MV-4-11 (cell line): ENCODE results near the gene PDE7B.

Experiments
- DNase-seq: peaks from one replicate; lab custom pipeline; 2025; lab: John Stamatoyannopoulos, UW

The PDE7B gene

DNA sequence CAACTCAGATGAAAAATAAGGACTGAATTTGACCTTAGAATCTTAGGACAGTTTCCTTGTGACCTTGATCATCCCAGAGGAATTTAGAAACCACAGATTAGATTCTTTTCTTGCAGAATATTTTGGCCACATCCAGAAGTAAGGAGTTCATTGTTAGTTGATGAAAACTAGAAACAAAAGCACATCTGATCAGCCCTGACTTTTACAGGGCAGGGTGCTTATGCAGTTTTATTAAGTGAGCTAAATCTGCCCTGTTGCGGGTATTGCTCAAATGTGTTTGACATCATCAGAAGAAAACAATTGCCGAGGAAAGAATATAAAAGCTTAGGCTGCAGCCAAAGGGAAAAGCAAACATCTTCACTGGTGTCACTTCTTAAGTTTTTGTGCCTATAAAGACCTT is 297.8 kb downstream of the PDE7B start:
- no peak for DNase-seq

- DNase-seq, result no peak
Observed at GRCh38 chr6:136150961-136151360, 299.5 kb downstream of the PDE7B start.

DNA sequence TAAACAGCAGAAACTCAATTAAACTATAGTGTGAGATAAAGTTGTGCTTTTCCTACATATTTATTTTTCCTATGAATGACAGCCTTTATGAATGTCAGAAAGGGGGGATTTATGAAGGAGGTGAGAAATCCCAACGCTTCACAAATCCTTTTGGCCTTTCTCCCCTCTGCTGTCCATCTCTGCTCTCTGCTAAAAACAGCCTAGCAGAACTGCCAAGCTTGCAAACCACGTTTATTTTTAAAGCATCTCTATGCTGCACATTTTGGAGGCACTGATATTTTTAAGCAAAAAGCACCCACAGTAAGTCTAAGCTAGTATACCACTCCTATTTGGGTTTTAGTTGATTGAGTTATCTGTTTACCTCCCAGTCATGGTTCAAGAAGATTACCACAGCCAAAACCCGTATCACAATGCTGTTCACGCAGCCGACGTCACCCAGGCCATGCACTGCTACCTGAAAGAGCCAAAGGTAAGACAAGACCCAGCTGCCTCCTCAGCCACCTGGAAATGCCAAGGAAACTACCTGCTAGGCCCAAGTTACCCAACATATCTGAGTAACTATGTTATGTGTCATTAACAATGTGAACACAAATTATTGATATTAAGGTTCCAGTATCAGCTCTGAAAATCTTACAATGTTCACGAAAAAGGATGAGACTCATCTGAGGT is 302.3 kb downstream of the PDE7B start:
- no peak for DNase-seq

DNA sequence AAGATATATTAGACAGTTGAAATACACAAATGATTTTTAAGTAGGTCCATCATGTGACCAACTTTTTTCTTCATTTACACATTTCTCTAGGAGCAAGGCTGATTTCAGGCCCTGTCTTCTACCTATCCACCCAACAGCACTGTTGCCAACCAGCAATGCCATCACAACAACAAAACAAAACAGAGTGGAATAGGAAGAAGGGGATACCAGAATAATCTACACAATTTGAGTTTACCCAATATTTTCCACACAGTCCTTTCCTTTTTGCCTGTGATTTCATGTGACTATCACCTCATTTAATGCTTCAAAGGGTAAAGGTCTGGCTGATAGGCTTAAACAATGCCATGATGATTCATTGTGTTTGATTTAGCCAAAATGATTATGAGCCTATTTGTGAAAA is 303.7 kb downstream of the PDE7B start:
- no peak for DNase-seq

DNA sequence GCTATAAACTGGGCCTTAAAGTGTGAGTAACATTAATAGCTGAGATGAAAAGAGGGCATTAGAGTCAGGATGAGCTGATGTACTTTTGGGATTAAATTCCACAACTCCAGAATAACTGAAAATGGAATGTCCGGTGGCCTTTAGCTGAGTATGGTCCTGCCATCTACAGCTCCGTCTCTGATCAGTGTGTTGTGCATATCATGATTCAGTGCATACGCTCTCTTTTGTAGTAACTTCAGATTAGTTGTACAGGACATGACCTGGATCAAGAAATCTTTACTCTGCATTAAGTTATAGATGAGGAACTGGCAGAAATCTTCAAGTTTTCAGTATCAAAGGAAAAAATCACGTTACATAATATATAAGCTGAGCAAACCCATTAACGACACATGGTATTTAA is 306.2 kb downstream of the PDE7B start:
- no peak for DNase-seq

DNA sequence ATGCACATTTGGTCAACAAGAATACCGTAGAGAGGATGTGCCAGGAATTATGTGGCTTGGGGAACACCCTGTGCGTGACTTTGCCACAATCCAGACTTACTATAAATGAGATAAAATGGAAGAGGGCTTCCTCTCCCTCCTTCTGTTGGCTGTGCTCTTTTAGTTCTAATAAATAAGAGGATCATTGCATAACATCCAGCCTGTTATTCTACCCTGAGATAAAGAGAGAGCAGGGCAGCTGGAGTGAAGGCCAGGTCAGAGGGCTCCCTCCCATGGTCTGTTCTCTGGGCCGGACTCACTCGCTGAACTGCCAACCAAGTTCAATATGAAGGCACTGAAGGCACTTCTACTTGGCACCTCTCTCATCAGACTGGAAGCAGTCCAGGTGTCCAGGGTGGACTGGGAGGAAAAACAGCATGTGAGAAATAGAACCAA is 306.9 kb downstream of the PDE7B start:
- no peak for DNase-seq

DNA sequence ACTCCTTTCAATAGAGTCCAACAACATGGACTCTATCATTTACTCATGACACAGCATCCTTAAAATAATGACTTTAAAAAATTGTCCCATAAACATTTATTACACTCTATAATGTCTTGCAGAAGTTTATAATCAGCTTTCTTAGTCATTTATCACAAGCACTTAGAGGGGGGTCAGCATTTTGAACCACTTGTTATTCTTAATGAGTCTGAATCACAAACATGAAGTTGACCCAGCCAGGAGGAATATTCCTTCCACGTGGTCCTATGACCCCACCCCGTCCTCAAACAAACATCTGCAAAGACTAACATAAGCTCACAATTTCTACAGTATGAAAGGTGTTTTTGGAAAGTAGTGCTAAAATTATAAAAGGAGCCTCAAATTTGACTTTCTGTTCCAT is 307.5 kb downstream of the PDE7B start:
- DNase-seq, result no peak

DNA sequence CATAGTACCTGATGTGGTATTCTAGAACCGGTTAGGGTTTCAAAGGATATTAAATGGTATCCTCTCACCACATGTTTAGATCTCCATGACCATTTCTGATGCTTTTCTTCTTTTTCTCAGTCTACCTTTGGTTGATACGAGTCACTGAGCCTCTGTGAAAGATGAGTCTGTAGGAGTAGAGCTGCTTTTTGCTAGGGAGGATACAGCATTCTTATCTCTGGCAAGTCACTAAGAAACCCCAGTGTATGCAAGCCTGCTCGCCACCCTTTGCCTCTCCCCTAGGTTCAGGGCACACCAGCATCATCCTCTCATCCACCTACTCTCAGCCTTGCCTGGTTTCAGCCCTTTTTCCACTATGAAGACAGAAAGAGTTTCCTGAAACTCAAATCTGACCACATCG is 308.7 kb downstream of the PDE7B start:
- no peak for DNase-seq

GRCh38 chr6:136161950-136162349 is 310.4 kb downstream of the PDE7B start:
- peak; percentile 4 for DNase-seq

GRCh38 chr6:136163260-136163659 is 311.8 kb downstream of the PDE7B start:
- no peak for DNase-seq

- no peak for DNase-seq
Observed at GRCh38 chr6:136166815-136167214, 315.3 kb downstream of the PDE7B start.

GRCh38 chr6:136169394-136170148 is 318.1 kb downstream of the PDE7B start:
- DNase-seq, result no peak

GRCh38 chr6:136171231-136171630 is 319.7 kb downstream of the PDE7B start:
- no peak for DNase-seq

- no peak for DNase-seq
Observed at GRCh38 chr6:136173519-136174507, 322.3 kb downstream of the PDE7B start.

GRCh38 chr6:136174510-136174909 is 323.0 kb downstream of the PDE7B start:
- DNase-seq, result no peak

DNA sequence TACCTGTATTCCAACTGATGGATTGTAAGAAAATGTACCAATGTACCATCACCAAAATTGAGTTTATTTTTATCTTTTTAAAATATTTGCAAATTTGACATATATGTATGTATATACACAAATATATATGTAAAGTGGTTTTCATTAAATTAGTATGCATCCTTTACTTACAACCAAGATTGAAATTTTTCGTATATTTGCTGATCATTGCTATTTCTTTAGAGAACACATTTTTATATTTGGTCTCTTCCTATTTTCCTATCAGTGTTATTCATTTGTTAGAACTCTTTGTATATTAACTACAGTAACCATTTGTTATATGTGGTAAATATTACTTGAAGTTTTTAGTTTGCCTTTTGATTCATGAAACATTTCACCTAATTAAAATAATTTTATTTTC is 324.4 kb downstream of the PDE7B start:
- no peak for DNase-seq

- no peak for DNase-seq
Observed at GRCh38 chr6:136178749-136179148, 327.2 kb downstream of the PDE7B start.

GRCh38 chr6:136180704-136181511 is 329.4 kb downstream of the PDE7B start:
- no peak for DNase-seq

GRCh38 chr6:136181512-136181833 is 330.0 kb downstream of the PDE7B start:
- no peak for DNase-seq

GRCh38 chr6:136181861-136182260 is 330.4 kb downstream of the PDE7B start:
- no peak for DNase-seq

DNA sequence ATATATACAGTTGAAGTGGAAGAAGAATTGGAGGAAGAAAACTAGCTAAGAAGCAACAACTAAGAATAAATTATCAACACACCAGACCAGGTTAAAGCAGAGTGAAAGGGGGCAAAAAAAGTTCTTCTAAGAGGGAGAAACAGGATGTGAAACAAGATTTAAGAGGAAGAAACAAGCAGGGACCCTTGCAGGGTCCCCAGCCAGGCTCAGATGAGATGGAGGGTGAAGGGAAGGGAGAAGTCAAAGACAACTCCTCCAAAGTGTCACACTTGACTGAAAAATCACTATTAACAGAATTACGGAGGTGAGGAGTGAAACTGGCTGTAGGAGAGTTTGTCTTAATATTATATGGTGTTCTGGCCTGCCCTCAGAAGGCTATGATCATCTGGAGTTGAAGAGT is 333.2 kb downstream of the PDE7B start:
- DNase-seq, result peak; percentile 48

DNA sequence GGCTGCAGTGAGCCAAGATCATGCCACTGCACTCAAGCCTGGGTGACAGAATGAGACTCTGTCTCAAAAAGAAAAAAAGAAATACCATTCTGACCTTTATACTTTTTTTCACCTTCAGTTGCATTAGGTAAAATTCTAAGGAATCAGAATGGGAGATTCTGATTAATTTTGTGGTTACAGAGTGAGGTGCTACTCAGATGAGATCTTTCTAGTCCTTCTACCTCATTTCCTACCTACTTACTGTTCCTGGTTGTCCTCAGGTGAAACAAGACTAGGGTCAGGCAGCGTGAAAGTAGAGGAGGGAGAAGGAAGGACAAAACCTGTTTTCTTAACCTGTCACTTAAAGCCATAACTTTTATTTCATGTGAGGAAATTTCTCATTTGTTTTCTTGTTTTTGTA is 334.9 kb downstream of the PDE7B start:
- no peak for DNase-seq
